GM19397 (cell line): ENCODE measurements around the gene BMP5.

Experiments
- ATAC-seq: cut with Tn5 transposase; IDR thresholded peaks from one replicate; pipeline ENCODE4 v1.9.1; 2021; ENCODE audit warnings: mild to moderate bottlenecking, moderate library complexity; ENCODE audit not compliant: unreplicated experiment

Gene BMP5

DNA sequence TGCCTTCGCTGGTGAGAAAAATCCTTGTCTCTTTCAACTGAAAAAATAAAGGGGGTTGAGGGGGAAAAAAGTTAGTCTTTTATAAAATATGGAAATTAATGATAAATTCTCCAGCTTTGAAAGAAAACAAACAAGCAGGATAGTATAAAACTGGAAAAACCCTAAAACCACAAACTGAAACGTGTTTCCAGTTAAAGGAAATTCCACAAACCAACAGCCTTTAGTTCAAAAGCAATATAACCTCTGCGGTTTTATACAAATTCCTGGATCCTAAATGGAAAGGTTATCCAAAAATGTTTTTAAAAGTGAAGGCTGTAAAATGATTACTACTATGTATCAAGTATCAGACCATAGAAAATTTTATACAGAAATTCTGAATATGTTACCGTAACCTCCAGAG is 55.6 kb downstream of the BMP5 start:
- no peak for ATAC-seq

DNA sequence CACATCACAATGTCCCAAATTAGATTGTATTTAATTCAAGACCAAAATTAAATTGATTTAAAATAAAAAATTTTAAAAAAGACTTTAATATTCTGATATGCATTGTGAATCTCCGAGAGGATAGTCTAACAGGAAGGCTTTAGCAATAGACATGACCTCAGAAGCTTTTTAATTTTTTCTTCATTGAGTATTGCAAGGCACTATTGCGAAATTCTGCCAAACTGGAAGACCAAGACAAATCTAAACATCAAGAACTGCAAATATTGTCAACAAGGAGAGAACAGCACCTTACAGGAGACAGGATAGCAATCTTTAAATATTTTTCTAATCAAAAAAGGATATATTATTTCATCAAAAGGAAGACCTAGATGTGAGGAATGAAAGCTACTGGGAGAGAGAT is 56.9 kb downstream of the BMP5 start:
- ATAC-seq: no peak

DNA sequence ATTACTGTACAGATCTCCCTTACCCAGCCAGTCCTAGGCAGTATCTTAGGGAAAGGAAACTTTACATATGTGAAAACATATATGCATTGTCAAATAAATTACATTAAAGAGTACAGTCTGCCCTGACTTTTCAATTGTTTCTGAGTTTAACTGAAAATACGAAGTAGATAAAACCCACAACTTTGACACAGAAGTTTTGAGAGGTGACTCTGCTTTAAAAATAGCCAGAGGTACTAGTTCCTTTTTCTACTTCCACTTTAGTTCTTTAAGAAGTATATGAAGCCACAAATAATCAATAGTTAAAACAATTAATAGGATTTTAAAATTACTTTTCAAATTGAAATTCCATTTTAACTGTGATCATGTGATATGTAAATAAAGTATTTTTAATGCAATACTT is 62.9 kb downstream of the BMP5 start:
- no peak for ATAC-seq

DNA sequence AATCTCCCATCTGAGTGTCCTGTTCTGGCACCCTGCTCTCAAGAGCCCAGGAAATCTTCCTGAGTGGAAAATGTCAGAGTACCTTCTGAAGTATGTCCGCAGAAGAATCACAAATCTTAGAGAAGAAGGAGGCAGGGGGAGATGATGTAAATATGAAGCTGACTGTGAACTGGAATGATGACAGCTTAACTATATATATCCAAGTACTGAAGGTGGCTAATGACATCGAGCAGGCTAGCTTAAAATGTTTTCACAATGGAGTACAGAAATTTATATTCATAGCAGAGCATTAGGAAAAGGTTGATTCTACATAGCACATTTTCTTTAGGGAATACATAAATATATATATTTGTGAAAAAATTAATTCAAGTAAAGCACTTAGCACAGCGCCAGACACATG is 64.3 kb downstream of the BMP5 start:
- no peak for ATAC-seq

DNA sequence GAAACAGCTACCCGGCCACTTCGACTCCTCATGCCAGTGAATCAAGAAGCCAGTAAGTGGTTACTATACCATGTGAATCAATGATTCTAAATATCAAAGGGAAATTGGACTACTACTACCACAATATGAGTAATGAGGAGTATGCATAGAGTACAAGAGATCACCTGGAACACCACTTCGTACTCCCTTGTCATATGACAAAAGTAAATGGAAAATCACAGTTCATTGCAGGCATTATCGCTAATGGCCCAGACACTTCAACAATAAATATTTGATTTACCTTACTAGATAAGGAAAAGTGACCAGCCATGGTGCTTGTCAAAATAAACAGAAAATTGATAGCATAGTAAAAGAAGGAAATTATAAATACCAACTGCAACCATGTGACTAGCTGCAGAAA is 73.1 kb downstream of the BMP5 start:
- ATAC-seq: no peak

DNA sequence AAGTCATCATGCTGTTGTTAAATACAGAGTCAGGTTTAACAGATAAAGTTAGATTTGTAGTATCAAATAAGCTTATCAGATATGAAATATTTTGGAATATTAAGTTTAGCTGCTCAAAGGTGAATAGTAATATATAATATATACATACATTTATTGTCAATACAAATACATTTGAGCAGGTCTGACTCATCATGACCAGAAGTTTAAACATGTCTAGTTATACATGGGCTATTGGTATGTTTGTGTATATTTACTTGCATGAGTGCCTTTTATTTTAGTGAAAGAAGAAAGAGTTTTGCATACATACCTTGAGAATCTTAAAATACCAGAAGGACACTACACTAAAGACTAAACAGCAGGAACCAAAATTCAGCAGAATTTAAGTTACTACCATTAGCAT is 76.8 kb downstream of the BMP5 start:
- ATAC-seq: no peak

DNA sequence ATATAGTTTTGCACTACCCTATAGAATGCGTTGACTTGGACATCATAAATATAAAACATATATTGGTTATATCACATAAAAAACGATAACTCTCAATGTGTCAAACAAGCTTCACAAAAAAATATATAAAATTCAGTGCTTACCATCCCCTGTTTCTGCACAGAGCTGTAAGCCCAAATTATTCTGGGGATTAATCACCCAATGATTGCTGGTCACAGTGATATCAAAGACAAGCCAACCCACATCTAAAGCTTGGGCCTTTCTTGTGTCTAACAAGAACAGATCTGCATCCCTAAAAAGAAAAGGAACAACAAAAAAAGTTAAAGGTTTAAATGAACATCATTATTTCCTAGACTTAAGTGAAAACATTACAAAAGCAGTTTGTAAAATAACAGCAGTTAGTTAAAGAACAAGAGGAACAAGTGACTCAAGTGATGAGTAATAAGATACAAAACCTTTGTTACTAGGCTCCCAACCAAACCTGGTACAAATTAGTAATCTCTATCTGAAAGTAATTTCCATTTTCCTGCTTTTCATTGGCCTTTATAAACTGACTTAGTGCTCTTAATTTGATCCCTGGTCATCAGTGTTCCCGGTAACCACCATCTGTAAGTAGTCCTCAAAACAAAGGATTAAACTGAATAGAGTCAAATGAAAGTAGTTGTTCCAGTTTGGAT is 81.1 kb downstream of the BMP5 start:
- ATAC-seq: no peak

DNA sequence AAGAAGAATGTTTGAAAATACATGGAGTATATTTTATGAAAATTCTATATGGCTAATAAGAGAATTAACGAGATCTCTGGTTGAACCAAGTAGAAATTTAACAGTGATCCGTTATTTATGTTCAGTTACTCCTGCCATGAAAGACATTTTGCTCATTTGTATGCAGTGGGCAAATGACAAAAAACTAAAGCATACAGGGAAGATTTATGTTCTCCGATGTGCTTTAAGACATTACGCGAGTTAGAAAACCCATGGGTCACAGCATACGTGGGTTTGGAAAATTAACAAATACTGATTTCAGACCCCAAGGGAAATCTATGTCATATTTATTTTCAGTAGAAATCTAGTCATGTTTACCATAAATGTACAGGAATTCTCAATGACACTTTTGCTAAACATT is 90.1 kb downstream of the BMP5 start:
- no peak for ATAC-seq

DNA sequence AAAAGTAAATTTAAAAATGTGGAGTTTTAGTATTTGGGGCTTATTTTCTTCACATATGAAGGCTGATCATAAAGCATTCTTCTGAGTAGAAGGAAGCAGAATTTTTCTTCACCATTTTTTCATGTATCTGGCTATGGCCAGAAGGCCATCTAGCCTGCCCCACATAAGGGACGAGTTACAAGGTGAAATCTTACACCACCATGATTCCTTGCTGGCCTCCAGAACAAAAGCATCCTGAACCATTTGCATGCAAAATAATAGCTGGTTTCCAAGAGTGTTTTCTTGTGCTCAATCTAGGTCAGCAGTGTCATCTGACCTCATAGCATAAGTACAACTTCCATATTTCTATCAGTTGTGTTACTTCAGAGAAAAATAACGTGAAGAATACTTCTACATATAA is 93.1 kb downstream of the BMP5 start:
- ATAC-seq: no peak

DNA sequence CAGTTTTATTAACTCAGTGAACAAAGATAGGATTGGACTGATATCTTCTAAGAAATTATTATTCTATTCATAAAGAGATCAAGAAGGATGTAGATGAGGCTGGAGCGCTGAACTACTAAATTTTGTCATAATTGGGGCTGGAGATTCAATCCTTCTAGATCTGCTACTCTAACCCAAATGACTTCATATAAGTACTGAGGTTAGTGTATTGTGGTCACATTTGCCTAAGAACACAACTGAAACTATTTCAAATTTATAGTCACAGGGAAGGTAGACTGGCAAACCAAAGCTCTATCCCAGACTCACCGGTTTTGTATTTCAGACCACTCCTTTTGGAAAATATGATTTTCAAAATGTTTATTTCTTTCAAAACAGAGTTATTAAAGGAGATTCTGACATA is 96.7 kb downstream of the BMP5 start:
- ATAC-seq: no peak

DNA sequence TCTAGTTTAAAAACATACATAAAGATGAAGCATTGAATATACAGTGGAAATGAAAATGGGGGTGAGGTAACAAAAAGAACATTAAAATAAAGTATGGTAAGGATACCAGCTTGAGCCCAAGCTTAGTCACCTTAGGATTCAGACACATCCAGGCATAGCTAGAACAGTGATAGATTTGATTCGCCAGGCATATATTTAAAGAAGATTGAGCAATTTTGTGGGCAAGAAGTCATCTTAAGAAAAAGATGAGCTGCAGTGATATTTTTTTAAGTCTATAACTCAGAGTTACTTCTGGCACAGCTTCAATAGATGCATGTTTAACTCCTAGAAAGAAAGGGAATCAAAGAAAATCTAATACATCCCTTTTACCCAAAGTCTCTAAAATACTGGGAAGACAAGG is 97.9 kb downstream of the BMP5 start:
- no peak for ATAC-seq

DNA sequence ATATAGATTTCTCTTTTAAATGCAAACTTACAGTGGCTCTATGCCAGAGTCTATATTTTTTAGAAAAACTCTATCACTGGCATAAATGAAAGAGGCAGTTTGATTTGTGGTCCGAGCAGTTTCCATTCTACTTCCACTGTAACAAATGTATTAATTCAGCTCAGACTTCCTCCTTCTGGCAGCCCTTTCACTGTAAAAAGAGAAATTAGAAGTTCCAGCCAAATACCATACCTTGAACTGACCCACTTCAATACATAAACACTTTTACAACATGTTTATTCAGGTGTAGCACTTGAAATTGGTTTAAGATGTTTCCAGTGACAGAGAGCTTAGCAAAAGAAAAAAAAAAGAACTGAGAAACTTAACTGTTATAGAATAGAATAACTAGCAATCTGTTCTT is 99.3 kb downstream of the BMP5 start:
- no peak for ATAC-seq

DNA sequence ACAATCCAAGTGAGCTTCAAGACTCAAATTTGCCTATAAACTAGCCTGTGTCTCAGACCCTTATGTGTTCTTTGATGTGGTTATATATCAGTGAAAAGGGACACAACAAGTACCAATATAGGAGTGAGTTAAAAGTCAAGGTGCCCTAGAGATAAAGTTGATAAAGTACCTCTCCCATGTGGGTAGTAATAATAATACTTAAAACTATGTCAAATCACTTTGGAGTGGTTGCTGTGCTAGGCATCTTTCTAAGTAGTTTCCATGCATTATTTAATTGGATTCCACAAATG is 100.4 kb downstream of the BMP5 start:
- no peak for ATAC-seq

DNA sequence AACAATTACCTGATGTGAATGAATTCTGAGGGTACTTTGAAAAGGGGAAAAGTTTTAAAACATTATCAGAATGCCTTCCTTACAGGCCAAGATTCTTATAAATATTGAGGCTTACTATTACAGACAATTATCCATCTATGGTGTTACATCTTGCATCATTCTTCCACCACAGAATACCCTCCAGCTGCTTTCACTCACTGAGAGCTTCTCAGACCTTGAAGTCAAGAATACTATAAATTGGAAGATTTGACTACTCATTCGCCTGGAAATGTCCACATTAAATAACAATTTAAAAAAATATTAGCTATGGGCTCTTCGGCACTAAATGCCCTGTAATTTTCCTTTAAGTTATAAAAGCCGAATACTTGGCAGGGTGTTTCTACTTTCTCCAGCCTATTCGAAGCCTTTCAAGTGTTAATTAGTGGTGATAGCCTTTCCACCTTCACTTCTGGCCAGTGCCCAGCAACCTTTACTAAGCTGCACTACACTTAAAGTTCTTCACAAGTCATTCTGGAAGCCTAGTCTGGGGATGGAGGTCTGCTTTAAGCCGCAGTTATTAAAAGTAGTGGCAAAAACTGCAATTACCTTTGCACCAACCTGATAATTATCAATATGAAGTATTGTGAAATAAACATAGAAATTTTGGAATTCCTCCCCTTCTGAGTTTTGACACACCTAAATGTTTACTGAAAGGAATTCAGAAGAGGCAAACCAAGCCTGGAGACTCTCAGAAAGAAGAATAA is 100.9 kb downstream of the BMP5 start:
- no peak for ATAC-seq

DNA sequence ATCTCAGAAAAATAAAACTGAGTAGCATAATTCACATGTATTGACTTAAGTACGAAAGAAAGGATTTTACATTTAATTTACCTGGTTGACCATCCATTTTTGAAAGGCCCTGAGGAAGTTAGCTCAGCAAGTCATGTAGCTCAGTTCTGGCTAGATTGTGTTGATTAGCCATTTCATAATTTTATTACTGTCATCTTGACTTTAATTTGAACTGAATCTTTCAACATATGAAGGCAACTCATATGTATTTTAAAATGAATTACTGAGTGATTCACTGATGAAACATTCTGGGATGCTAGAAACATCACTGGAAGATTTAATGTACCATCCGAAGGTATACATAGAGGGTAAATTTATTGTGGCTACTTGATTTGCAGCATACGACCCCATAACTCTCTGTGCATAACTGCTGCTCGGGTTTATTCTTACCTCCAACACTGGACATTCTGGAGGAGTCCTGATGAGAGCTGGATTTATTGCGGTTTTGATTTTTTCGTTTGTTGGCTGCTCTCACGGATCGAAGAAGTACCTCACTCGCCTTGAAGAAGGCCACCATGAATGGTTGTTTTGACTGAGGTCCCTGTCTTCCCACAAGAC is 101.7 kb downstream of the BMP5 start:
- no peak for ATAC-seq

DNA sequence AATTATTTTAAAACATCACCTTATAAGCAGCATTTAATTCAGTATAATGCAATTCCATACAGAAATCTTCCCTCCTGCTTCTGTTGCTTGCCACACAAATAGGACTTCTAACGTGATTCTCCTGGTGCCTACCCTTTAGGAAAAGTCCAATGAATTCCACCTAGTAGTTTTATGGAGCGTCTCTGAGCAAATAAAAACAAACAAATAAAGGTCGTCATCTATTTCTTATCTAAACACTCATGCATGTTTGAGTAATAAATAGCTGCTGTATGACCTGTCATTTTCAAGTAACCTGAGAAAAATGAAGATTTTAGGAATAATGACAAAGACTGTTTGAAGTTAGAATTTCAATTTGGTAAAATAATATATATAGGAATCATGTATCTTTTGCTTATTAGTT is 102.7 kb downstream of the BMP5 start:
- ATAC-seq: no peak

DNA sequence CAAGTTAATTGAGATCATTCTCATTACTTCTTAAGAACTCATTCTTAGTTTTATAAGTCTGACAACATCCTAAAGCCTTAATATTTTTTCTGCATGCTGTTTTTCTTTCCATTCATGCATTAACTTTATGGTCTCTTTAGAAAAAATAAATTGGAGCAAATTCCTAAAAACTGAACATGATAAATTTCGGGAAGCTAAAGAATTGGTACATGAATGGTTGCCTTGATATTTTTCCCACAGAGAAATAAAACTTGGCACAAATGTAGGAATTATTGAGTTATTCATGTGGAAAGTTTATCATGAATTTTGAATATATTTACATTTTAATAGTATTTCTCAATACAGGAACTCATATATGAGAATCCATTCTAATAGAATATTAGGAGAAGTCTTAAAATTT is 115.9 kb downstream of the BMP5 start:
- ATAC-seq: no peak

DNA sequence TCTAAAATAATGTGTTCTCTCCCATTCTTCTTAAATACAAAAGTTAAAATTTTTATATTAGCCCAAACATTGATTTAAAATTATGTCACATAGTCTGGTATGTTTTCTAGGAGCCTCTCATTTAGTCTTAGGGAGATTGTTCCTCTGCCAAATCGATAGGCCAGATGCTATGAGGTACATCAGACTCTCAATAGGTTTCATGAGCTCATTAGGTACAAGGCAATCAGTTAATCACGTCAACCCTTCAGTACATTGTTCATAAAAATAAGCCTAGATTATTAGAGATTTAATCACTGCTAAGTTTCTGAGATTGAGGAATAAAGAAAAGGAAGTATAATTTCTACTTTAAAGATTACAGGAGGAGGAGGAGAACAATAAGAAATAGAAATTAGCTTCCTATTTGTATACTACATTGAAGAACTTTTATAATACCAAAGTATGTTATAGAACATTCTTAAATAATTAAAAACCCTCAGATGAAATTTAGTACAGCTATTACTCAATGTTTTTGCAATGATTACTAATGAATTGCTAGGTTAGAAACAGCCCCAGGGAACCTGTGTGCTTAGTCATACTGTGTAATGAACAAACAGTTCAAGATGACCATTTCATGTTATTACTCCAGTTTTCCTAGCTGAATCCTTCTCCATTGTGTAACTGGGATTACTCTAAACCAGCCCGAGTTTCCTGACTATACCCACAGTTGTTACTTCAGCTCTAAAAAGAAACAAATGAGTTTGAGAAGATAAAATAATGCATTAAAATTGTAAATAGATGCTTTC is 117.0 kb downstream of the BMP5 start:
- no peak for ATAC-seq

DNA sequence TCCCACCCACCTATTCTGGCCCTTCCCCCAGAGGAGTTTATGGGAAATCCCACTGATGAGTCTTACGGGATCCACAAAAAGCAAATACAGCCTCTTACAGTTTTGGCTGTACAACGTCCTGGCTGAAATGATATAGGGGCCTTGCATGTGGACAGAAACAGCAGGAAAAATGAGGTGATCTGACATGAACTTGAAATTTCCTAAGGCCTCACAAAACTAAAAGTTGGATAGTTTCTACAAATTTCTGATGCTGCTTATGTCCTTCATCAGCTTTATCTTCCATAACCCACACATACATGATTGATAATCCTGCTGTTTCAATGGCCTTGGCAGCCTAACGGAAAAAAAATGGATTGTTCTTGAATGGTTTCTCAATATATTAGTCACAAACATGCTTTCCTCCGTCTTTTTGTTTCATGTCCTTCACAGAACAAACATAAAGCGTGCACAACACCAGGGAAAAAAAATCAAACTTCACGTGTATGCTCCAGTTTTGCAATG is 118.8 kb downstream of the BMP5 start:
- no peak for ATAC-seq

DNA sequence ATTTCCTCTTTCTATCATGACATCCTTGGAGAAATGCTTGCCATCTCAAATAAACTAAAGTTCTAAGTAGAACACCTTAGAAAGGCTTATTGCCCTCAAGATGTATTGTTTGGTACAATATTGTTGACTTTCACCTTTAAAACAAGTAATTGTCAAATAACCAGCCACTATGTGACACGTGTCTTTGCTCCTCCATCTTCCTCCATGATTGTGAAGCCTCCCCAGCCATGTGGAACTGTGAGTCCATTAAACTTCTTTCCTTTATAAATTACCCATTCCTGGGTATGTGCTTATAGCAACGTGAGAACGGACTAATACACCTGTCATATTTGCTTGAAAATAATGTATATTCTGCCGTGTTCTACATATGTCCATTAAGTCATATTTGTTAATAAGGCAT is 126.5 kb downstream of the BMP5 start:
- ATAC-seq: no peak

DNA sequence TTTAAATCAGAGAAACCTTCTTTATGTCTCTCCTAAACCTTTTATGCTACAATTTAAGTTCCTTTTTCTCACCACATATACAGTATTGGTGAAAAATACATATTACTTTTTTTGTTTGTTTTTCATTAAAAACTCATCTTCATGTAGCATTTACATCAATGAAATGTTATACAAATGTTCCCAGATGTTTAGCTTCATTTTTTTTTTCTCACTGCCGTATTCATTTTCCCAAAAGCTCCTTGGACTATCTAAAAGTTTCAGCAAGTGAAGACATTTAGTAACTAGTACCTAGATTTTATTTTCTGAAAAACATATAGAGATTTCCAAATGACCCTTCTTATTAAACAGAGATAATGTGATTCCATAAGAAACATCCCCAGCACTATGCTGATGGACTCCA is 128.9 kb downstream of the BMP5 start:
- no peak for ATAC-seq

DNA sequence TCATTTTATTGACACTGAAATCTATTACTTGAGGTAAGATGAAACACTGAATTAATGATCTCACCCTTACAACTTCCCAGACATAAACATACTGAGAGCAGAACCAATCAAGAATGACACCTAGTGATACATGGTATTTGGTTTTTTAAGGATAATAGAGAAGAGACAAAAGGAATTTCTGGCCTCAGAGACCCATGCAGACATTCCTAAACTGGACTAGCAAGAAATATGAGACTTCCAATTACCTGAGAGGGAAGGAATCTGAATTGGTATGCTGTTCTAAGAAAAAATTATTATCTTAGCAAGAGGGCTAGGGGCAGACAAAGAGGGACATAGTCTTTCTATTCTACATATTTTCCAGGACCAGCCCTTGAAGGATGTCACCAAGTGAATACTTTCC is 141.1 kb downstream of the BMP5 start:
- no peak for ATAC-seq
